ENCODE measurements around the gene FMO2. TPM values are rescaled to one million over a fixed set of nuclear protein-coding genes. Genes with fewer than 3 reads are reported as not detected.

FMO2 gene
- total and polyA plus RNA-seq, 2 of the 8 experiments (the other 6 are each of a cell fraction or from before 2014, with no cell fraction given), result not detected

- H3K23ac ChIP-seq (ENCODE audit: insufficient read length), result no peak overlapping the region
- H2BK20ac ChIP-seq (ENCODE audit: low read length), result no peak overlapping the region
- no peaks in the 10 kb centered on the region for H3K79me2 ChIP-seq (ENCODE audit: control insufficient read depth in 1 of 2, insufficient read depth in 2 of 2, low read length in 2 of 2)
- no peaks in the 10 kb centered on the region for H3K27me3 ChIP-seq (replicated peaks in 1 of 4; ENCODE audit: control insufficient read depth in 3 of 4, extremely low read depth in 1 of 4, insufficient read depth in 3 of 4, low read length in 3 of 4)
- H3K4ac ChIP-seq (replicated peaks; ENCODE audit: insufficient read length, low read depth, low read length), result no peak overlapping the region
- no peak overlapping the region for H3K4me3 ChIP-seq (ENCODE audit: extremely low read depth in 1 of 4, insufficient read depth in 2 of 4, low read depth in 3 of 4, low read length in 4 of 4)
- H4K8ac ChIP-seq (ENCODE audit: extremely low read depth, insufficient read depth, low read length), result no peak overlapping the region
- DNase-seq (ENCODE audit: low read depth in 1 of 2, low spot score in 2 of 2) (no peak), FAIRE-seq (no peak)
- no peak overlapping the region for H2BK12ac ChIP-seq (ENCODE audit: low read depth, low read length)
- ChIA-PET CTCF (ENCODE audit: partially characterized antibody) (interaction anchor here (1.4 kb wide), 1 partner anchor 35 kb away, joined by 4 read pairs; no protein-coding TSS in a partner anchor), POLR2A (ENCODE audit: partially characterized antibody) (no interaction called here)
- no peak overlapping the region for H4K5ac ChIP-seq (ENCODE audit: insufficient read length, low read depth, low read length)
- no peak overlapping the region for H3K4me2 ChIP-seq (ENCODE audit: insufficient read depth in 1 of 2, low read depth in 2 of 2, low read length in 2 of 2)
- H2AFZ ChIP-seq (ENCODE audit: low read length), result no peak overlapping the region
- no peak overlapping the region for H2BK120ac ChIP-seq (replicated peaks; ENCODE audit: low read depth, low read length)
- no peaks in the 10 kb centered on the region for H3K23me2 ChIP-seq (ENCODE audit: low read depth, low read length)
- no peak overlapping the region for H3K56ac ChIP-seq (replicated peaks; ENCODE audit: insufficient read length, low read depth, low read length)
- H2BK5ac ChIP-seq (ENCODE audit: low read depth, low read length), result no peak overlapping the region
- no peak overlapping the region for H3K9ac ChIP-seq (replicated peaks in 1 of 4; ENCODE audit: extremely low read depth in 1 of 4, low read depth in 3 of 4, low read length in 3 of 4)
- H3K27ac ChIP-seq (ENCODE audit: low read depth, low read length), result no peak overlapping the region
- no peaks in the 10 kb centered on the region; a peak in 1 of 8 replicates for H3K36me3 ChIP-seq (ENCODE audit: control insufficient read depth in 2 of 4, insufficient read depth in 4 of 4, low read length in 3 of 4)
- no peak overlapping the region for H3K18ac ChIP-seq (ENCODE audit: extremely low read depth, low read length)
- no peak overlapping the region for H2AK5ac ChIP-seq (ENCODE audit: low read depth, low read length)
- H4K91ac ChIP-seq (replicated peaks; ENCODE audit: insufficient read length, low read length), result no peak overlapping the region
- no peaks in the 10 kb centered on the region for H3K79me1 ChIP-seq (ENCODE audit: low read depth, low read length)
- no peaks in the 10 kb centered on the region for H4K20me1 ChIP-seq (replicated peaks in 1 of 2; ENCODE audit: control insufficient read depth in 1 of 2, insufficient read depth in 2 of 2, low read length in 2 of 2)
- no peak overlapping the region for H2BK15ac ChIP-seq (ENCODE audit: low read length)
- H3K9me3 ChIP-seq (ENCODE audit: insufficient read depth in 2 of 2, low read depth in 1 of 2, low read length in 1 of 2), result peaks cover 4 to 5% of the 10 kb centered on the region in 2 experiments; a peak in 1 of 4 replicates
- H3K14ac ChIP-seq (ENCODE audit: insufficient read length), result no peak overlapping the region
- no peaks in the 10 kb centered on the region; a peak in 1 of 7 replicates for H3K4me1 ChIP-seq (replicated peaks in 1 of 4; ENCODE audit: control insufficient read depth in 3 of 4, insufficient read depth in 4 of 4, low read length in 3 of 4)
- TF ChIP-seq POU5F1 (IDR thresholded peaks at IDR 0.05; ENCODE audit: low read depth, low read length) (no peak), YY1 (IDR thresholded peaks at IDR 0.05; ENCODE audit: low read depth, low read length) (no peak), CREB1 (IDR thresholded peaks at IDR 0.05) (no peak), SP2 (IDR thresholded peaks at IDR 0.05; ENCODE audit: low read length) (no peak), KDM1A (IDR thresholded peaks at IDR 0.05; ENCODE audit: borderline replicate concordance, low read length) (no peak), EP300 (IDR thresholded peaks at IDR 0.05; ENCODE audit: borderline replicate concordance in 1 of 2, low read depth in 2 of 2, low read length in 2 of 2) (no peak), TCF12 (IDR thresholded peaks at IDR 0.05; ENCODE audit: low read depth, low read length) (no peak), ATF2 (IDR thresholded peaks at IDR 0.05; ENCODE audit: low read length) (no peak), RNF2 (IDR thresholded peaks at IDR 0.05; ENCODE audit: borderline replicate concordance, low read depth, low read length, missing control alignments, poor library complexity, severe bottlenecking) (no peak), EZH2 (IDR thresholded peaks at IDR 0.05; ENCODE audit: low read depth, low read length, severe bottlenecking) (no peak), E2F6 (IDR thresholded peaks at IDR 0.05) (no peak), ZNF274 (IDR thresholded peaks at IDR 0.05; ENCODE audit: borderline replicate concordance, extremely low read depth, low read length) (no peak), PHF8 (conservative IDR thresholded peaks at IDR 0.05; ENCODE audit: low read depth, low read length) (no peak)
Observed at GRCh38 chr1:171155484-171155883, 29.6 kb upstream of the FMO2 start.

Measured in H1 (cell line).